Caco-2 (cell line): Measurements from ENCODE around the gene TMCC2. TPM values are rescaled to one million over a fixed set of nuclear protein-coding genes. Genes with fewer than 3 reads are reported as not detected.

Source experiments
- BruUV-seq: library from RNA; stranded (reverse); fragments of 400-500 nt; replicated peaks from 2 replicates; lab custom pipeline; 2021; lab: Mats Ljungman, UMichigan
- CTCF ChIA-PET: fragments of 300-600 bp; sonication (Branson Sonifier 250); formaldehyde crosslinking; loops from one replicate; lab custom pipeline; 2022; ENCODE audit warnings: antibody characterized with exemption; lab: Charles Lee
- POLR2A ChIA-PET: fragments of 300-600 bp; sonication (Branson Sonifier 250); formaldehyde crosslinking; loops from one replicate; lab custom pipeline; 2022; ENCODE audit warnings: antibody characterized with exemption; lab: Charles Lee
- DNase-seq, 2 experiments: peaks; one replicate each; pipeline versions ENCODE4 v3.0.0 to v3.0.0-alpha.2; 2020 to 2022
- H3K27me3 ChIP-seq: replicated peaks from 2 replicates; pipeline ENCODE4 v1.6.0; 2011; ENCODE audit warnings: low read length; ENCODE audit not compliant: control insufficient read depth, insufficient read depth
- H3K36me3 ChIP-seq: 2 replicates; pipeline ENCODE4 v1.5.1; 2011; ENCODE audit warnings: low read length; ENCODE audit not compliant: control insufficient read depth, insufficient read depth
- H3K4me1 ChIP-seq: fragments of 250-450 bp; sonication (Bioruptor Pico); 2 replicates; pipeline ENCODE4 v1.5.1; 2020; ENCODE audit warnings: mild to moderate bottlenecking
- H3K4me3 ChIP-seq: 2 replicates; pipeline ENCODE4 v1.5.1; 2011; ENCODE audit warnings: low read depth, mild to moderate bottlenecking, control low read depth, low read length
- H3K9me3 ChIP-seq: fragments of 250-450 bp; sonication (Bioruptor Pico); 2 replicates; pipeline ENCODE4 v1.5.1; 2020; ENCODE audit warnings: mild to moderate bottlenecking, moderate library complexity
- H3K27ac Mint-ChIP-seq: one replicate; pipeline ENCODE4 v1.8.0; 2022; ENCODE audit warnings: mixed read lengths; ENCODE audit not compliant: unreplicated experiment
- H3K27me3 Mint-ChIP-seq: one replicate; pipeline ENCODE4 v1.8.0; 2022; ENCODE audit warnings: mixed read lengths; ENCODE audit not compliant: insufficient read depth, unreplicated experiment
- H3K36me3 Mint-ChIP-seq: one replicate; pipeline ENCODE4 v1.8.0; 2022; ENCODE audit warnings: mild to moderate bottlenecking, mixed read lengths; ENCODE audit not compliant: insufficient read depth, unreplicated experiment
- H3K4me1 Mint-ChIP-seq: one replicate; pipeline ENCODE4 v1.8.0; 2022; ENCODE audit warnings: low read depth, mixed read lengths; ENCODE audit not compliant: unreplicated experiment
- H3K4me3 Mint-ChIP-seq: one replicate; pipeline ENCODE4 v1.8.0; 2022; ENCODE audit warnings: mild to moderate bottlenecking, moderate library complexity, mixed read lengths; ENCODE audit not compliant: unreplicated experiment
- H3K9me3 Mint-ChIP-seq: one replicate; pipeline ENCODE4 v1.8.0; 2022; ENCODE audit warnings: mixed read lengths; ENCODE audit not compliant: unreplicated experiment
- intact Hi-C: fragments of 100-400 bp; cut with micrococcal nuclease; formaldehyde crosslinking; loops from one replicate; pipeline ENCODE4 v1.10.0; 2022; ENCODE audit not compliant: unreplicated experiment
- total RNA-seq: library from RNA; stranded (reverse); gene quantifications from 2 replicates; pipeline ENCODE4 v1.2.3, GENCODE V29; 2022
- TF ChIP-seq, protein P1 (sequence below), 2 experiments: fragments of 200-600 bp in 1 of 2; IDR thresholded peaks; 1 replicate in 1 of 2; 2 replicates in 1 of 2; pipeline versions ENCODE4 v1.5.1 to v1.8.0; 2011 to 2022; ENCODE audit warnings: antibody characterized with exemption in 1 of 2, control low read depth in 1 of 2, inconsistent platforms in 1 of 2, low read depth in 1 of 2, low read length in 1 of 2, mild to moderate bottlenecking in 1 of 2, moderate library complexity in 1 of 2; ENCODE audit not compliant: insufficient read depth in 1 of 2, severe bottlenecking in 1 of 2, unreplicated experiment in 1 of 2

TMCC2 gene
- total RNA-seq, 1 experiment from 2014 or later: 0.91 TPM

DNA sequence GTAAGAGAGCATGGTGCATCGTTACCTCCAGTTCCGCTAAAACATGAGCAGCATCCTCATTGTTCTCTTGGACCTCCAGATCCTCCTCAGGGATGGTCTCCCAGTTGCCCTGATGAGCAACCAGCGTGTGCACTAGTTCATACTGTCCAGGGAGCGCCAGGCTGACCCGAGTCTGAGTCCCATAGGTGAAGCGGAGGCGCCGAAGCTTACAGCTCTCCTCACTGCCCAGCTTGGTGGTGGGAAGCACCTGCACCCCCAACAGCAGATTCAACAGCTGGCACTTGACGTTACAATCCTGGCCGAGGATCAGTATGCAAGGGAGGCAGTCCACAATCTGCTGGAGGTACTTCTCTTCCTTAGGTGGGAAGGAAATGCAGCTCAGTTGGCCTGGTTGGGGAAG, 40.3 kb upstream of the TMCC2 start:
- Histone ChIP-seq H3K4me3 (no peak overlapping the region), H3K4me1 (peaks cover 4% of the 10 kb centered on the region; the same call in 1 of the 2 replicates), H3K36me3 (no peaks in the 10 kb centered on the region), H3K27me3 (no peaks in the 10 kb centered on the region), H3K9me3 (no peaks in the 10 kb centered on the region)
- Mint-ChIP-seq H3K4me3 (no peak overlapping the region), H3K9me3 (no peaks in the 10 kb centered on the region), H3K36me3 (peaks cover 6% of the 10 kb centered on the region), H3K27ac (no peak overlapping the region), H3K27me3 (no peaks in the 10 kb centered on the region), H3K4me1 (peaks cover 6% of the 10 kb centered on the region)
- ChIA-PET POLR2A (no interaction called here), CTCF (no interaction called here)
- intact Hi-C loops: no loop called here
- DNase-seq: no peak
- TF ChIP-seq, protein P1, sequence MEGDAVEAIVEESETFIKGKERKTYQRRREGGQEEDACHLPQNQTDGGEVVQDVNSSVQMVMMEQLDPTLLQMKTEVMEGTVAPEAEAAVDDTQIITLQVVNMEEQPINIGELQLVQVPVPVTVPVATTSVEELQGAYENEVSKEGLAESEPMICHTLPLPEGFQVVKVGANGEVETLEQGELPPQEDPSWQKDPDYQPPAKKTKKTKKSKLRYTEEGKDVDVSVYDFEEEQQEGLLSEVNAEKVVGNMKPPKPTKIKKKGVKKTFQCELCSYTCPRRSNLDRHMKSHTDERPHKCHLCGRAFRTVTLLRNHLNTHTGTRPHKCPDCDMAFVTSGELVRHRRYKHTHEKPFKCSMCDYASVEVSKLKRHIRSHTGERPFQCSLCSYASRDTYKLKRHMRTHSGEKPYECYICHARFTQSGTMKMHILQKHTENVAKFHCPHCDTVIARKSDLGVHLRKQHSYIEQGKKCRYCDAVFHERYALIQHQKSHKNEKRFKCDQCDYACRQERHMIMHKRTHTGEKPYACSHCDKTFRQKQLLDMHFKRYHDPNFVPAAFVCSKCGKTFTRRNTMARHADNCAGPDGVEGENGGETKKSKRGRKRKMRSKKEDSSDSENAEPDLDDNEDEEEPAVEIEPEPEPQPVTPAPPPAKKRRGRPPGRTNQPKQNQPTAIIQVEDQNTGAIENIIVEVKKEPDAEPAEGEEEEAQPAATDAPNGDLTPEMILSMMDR (IDR thresholded peaks at IDR 0.05; ENCODE audit: insufficient read depth in 1 of 2, low read depth in 1 of 2, low read length in 1 of 2, severe bottlenecking in 1 of 2, unreplicated experiment in 1 of 2): no peak
- no TSS peak for BruUV-seq

DNA sequence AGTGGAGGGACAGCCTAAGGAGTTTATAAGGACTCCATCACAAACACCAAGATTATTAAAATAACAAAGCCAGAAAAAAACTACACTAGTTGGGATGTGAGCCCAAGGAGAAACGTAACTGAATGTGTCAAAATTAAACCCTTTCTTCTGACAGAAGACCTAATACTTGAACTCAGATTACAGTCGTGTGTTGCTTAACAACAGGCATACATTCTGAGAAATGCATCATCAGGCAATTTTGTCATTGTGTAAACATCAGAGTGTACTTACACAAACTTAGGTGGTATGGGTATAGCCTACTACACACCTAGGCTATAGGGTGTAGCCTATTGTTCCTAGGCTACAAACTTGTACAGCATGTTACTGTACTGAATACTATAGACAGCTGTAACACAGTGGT, 39.6 kb upstream of the TMCC2 start:
- CTCF ChIA-PET: no interaction called here
- Mint-ChIP-seq H3K27me3 (no peaks in the 10 kb centered on the region), H3K36me3 (peaks cover 1% of the 10 kb centered on the region), H3K27ac (no peak overlapping the region), H3K4me3 (no peak overlapping the region), H3K9me3 (no peaks in the 10 kb centered on the region), H3K4me1 (peaks cover 6% of the 10 kb centered on the region)
- Histone ChIP-seq H3K4me1 (peaks cover 4% of the 10 kb centered on the region; the same call in 1 of the 2 replicates), H3K9me3 (no peaks in the 10 kb centered on the region), H3K27me3 (no peaks in the 10 kb centered on the region), H3K36me3 (no peaks in the 10 kb centered on the region), H3K4me3 (no peak overlapping the region)
- POLR2A ChIA-PET: no interaction called here
- intact Hi-C loops: no loop called here
- TF ChIP-seq, protein P1 (IDR thresholded peaks at IDR 0.05; ENCODE audit: insufficient read depth in 1 of 2, low read depth in 1 of 2, low read length in 1 of 2, severe bottlenecking in 1 of 2, unreplicated experiment in 1 of 2): no peak
- DNase-seq: no peak
- BruUV-seq: no TSS peak

DNA sequence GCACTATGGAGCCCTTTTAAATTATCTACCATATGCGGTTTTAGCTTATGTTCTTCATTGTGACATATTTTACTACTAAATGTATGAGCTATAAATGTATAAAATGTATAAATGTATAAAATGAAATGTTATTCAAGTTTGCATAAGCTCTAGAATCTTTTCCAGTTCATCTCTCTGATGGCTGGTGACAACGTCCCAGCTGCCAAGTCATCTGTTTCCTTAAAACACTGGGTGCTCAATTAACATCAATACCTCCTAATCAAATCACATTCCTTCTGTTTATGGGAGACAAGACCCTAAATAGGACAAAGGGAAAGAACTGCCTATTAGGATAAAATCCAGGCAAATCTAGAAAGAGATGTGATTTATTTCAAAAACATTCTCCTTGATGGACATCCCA, 39.1 kb upstream of the TMCC2 start:
- Mint-ChIP-seq H3K27ac (no peak overlapping the region), H3K9me3 (no peaks in the 10 kb centered on the region), H3K4me3 (no peak overlapping the region), H3K27me3 (no peaks in the 10 kb centered on the region), H3K36me3 (no peaks in the 10 kb centered on the region), H3K4me1 (peaks cover 6% of the 10 kb centered on the region)
- Histone ChIP-seq H3K9me3 (no peaks in the 10 kb centered on the region), H3K27me3 (no peaks in the 10 kb centered on the region), H3K36me3 (no peaks in the 10 kb centered on the region), H3K4me1 (peaks cover 4% of the 10 kb centered on the region; the same call in 1 of the 2 replicates), H3K4me3 (no peak overlapping the region)
- intact Hi-C loops: no loop called here
- no peak for DNase-seq
- ChIA-PET CTCF (interaction anchor here (0.6 kb wide), 1 partner anchor 18 kb away, joined by 4 read pairs; no protein-coding TSS in a partner anchor), POLR2A (no interaction called here)
- no TSS peak for BruUV-seq
- TF ChIP-seq, protein P1 (IDR thresholded peaks at IDR 0.05; ENCODE audit: insufficient read depth in 1 of 2, low read depth in 1 of 2, low read length in 1 of 2, severe bottlenecking in 1 of 2, unreplicated experiment in 1 of 2): no peak
